HTR-8/SVneo (cell line): ENCODE measurements around the gene EOMES.
"Not testable (repeated sequence)": the region's sequence is repeated elsewhere in the genome, so short reads cannot be mapped to it uniquely, and the experiment has no call there.

ENCODE experiments used
- DNase-seq: peaks from one replicate; pipeline ENCODE4 v3.0.0; 2011; ENCODE audit warnings: low spot score, mixed read lengths; ENCODE audit not compliant: insufficient read length
- FAIRE-seq: peaks from 2 replicates; lab custom pipeline; 2011; peaks lifted over from hg19 to GRCh38; lab: Jason Lieb, UNC

Gene EOMES

GRCh38 chr3:27721717-27722564 is at the start of gene EOMES:
EOMES (minus strand) TSS chr3:27722323; CDS start chr3:27722294, 29 bp downstream.
- FAIRE-seq (peak; percentile 16), DNase-seq (no peak)

GRCh38 chr3:27770384-27770783 is 48.3 kb upstream of the EOMES start:
- not testable (repeated sequence) for DNase-seq, FAIRE-seq

- no peak for FAIRE-seq
Observed at GRCh38 chr3:27767000-27767399, 44.9 kb upstream of the EOMES start.

GRCh38 chr3:27758083-27758482 is 36.0 kb upstream of the EOMES start:
- no peak for FAIRE-seq
- DNase-seq: peak; percentile 45

More at GRCh38 chr3:27767000-27767399, 44.9 kb upstream of the EOMES start:
- no peak for DNase-seq

- no peak for DNase-seq
- no peak for FAIRE-seq
Observed at GRCh38 chr3:27756877-27757276, 34.8 kb upstream of the EOMES start.

GRCh38 chr3:27752926-27753325 is 30.8 kb upstream of the EOMES start:
- DNase-seq (no peak), FAIRE-seq (no peak)

GRCh38 chr3:27749643-27750042 is 27.5 kb upstream of the EOMES start:
- DNase-seq (no peak), FAIRE-seq (no peak)

GRCh38 chr3:27746838-27747237 is 24.7 kb upstream of the EOMES start:
- no peak for FAIRE-seq
- no peak for DNase-seq

GRCh38 chr3:27740854-27741253 is 18.7 kb upstream of the EOMES start:
- DNase-seq (no peak), FAIRE-seq (no peak)

- DNase-seq: no peak
- FAIRE-seq: no peak
Observed at GRCh38 chr3:27737091-27737490, 15.0 kb upstream of the EOMES start.

GRCh38 chr3:27730774-27731659 is 8.9 kb upstream of the EOMES start:
- DNase-seq (no peak), FAIRE-seq (no peak)

GRCh38 chr3:27729748-27730611 is 7.9 kb upstream of the EOMES start:
- no peak for DNase-seq
- no peak for FAIRE-seq

- DNase-seq: no peak
- FAIRE-seq: no peak
Observed at GRCh38 chr3:27729325-27729724, 7.2 kb upstream of the EOMES start.

GRCh38 chr3:27728195-27729087 is 6.3 kb upstream of the EOMES start:
- no peak for DNase-seq
- no peak for FAIRE-seq

- FAIRE-seq (no peak), DNase-seq (no peak)
Observed at GRCh38 chr3:27726240-27726639, 4.1 kb upstream of the EOMES start.

- FAIRE-seq: no peak
- DNase-seq: no peak
Observed at GRCh38 chr3:27724459-27725197, 2.5 kb upstream of the EOMES start.

- FAIRE-seq (no peak), DNase-seq (no peak)
Observed at GRCh38 chr3:27723815-27724458, 1.8 kb upstream of the EOMES start.

- DNase-seq (no peak), FAIRE-seq (no peak)
Observed at GRCh38 chr3:27723456-27723814, 1.3 kb upstream of the EOMES start.
